ENCODE data around the gene SHROOM3.

GRCh38 chr4:76666944-76667532, 232.0 kb downstream of the SHROOM3 start:
- no peak for TF ChIP-seq EP300 (IDR thresholded peaks at IDR 0.05)
- TF ChIP-seq POLR2AphosphoS5 (IDR thresholded peaks at IDR 0.05): no peak

Measured in esophagus muscularis mucosa (tissue), 3 donors.